Hematopoietic multipotent progenitor cell treated with erythropoietin and hydrocortisone succinate and interleukin-3 and kit ligand, for 15 days (in vitro differentiated cells): ENCODE results near the gene IP6K3.
A peak's percentile ranks its signal among the peaks of the same experiment; 100 is the strongest.

ENCODE experiments used
- DNase-seq: peaks from one replicate; pipeline ENCODE4 v3.0.0-alpha.2; 2015; ENCODE audit warnings: low spot score

Gene IP6K3

GRCh38 chr6:33723371-33724085 is 23.2 kb downstream of the IP6K3 start:
- no peak for DNase-seq

GRCh38 chr6:33722103-33722623 is 24.5 kb downstream of the IP6K3 start:
- no peak for DNase-seq

- DNase-seq = no peak
Measured at GRCh38 chr6:33721508-33721907, 25.2 kb downstream of the IP6K3 start.

- no peak for DNase-seq
Measured at GRCh38 chr6:33720998-33721397, 25.7 kb downstream of the IP6K3 start.

GRCh38 chr6:33719326-33719987 is 27.2 kb downstream of the IP6K3 start:
- no peak for DNase-seq

GRCh38 chr6:33718713-33719112 is 28.0 kb downstream of the IP6K3 start:
- no peak for DNase-seq

GRCh38 chr6:33717934-33718455 is 28.7 kb downstream of the IP6K3 start:
- no peak for DNase-seq

- no peak for DNase-seq
Measured at GRCh38 chr6:33716890-33717632, 29.6 kb downstream of the IP6K3 start.

GRCh38 chr6:33716379-33716778 is 30.3 kb downstream of the IP6K3 start:
- no peak for DNase-seq

GRCh38 chr6:33714385-33715040 is 32.2 kb downstream of the IP6K3 start:
- no peak for DNase-seq

GRCh38 chr6:33713786-33714185 is 32.9 kb downstream of the IP6K3 start:
- DNase-seq = no peak

- no peak for DNase-seq
Measured at GRCh38 chr6:33712914-33713313, 33.8 kb downstream of the IP6K3 start.

- peak; percentile 98 for DNase-seq
Measured at GRCh38 chr6:33711140-33712129, 35.3 kb downstream of the IP6K3 start, which contains the start of gene UQCC2. UQCC2 (minus strand) TSS chr6:33711700; CDS start chr6:33711686, 14 bp downstream.

GRCh38 chr6:33710296-33711121 is 36.2 kb downstream of the IP6K3 start:
- no peak for DNase-seq

- DNase-seq = no peak
Measured at GRCh38 chr6:33709605-33710295, 37.0 kb downstream of the IP6K3 start.

GRCh38 chr6:33708516-33709204 is 38.0 kb downstream of the IP6K3 start:
- no peak for DNase-seq

GRCh38 chr6:33707771-33708170 is 38.9 kb downstream of the IP6K3 start:
- DNase-seq = no peak

GRCh38 chr6:33705955-33706725 is 40.6 kb downstream of the IP6K3 start:
- no peak for DNase-seq
